ENCODE data around the gene RASAL2. TPM values are rescaled to one million over a fixed set of nuclear protein-coding genes. Genes with fewer than 3 reads are reported as not detected.

The RASAL2 gene
- total RNA-seq, 4 donors from 2014 or later: 17.9 to 27.3 (median 23.5) TPM

GRCh38 chr1:178266619-178267066 lies 172.7 kb downstream of the RASAL2 start:
- DNase-seq: no peak
- Histone ChIP-seq H3K9me3 (no peaks in the 10 kb centered on the region), H3K27ac (no peak overlapping the region), H3K27me3 (no peaks in the 10 kb centered on the region), H3K36me3 (no peaks in the 10 kb centered on the region), H3K4me3 (replicated peaks in 1 of 3) (no peak overlapping the region), H3K4me1 (peaks cover 13 to 30% of the 10 kb centered on the region in 2 donors)
- intact Hi-C loops (cut with DNase I): no loop called here
- TF ChIP-seq POLR2A (IDR thresholded peaks at IDR 0.05) (no peak), CTCF (IDR thresholded peaks at IDR 0.05) (no peak)
- 64 to 82% methylated on average over 4 of the region's 4 CpGs for WGBS, 2 donors

DNA sequence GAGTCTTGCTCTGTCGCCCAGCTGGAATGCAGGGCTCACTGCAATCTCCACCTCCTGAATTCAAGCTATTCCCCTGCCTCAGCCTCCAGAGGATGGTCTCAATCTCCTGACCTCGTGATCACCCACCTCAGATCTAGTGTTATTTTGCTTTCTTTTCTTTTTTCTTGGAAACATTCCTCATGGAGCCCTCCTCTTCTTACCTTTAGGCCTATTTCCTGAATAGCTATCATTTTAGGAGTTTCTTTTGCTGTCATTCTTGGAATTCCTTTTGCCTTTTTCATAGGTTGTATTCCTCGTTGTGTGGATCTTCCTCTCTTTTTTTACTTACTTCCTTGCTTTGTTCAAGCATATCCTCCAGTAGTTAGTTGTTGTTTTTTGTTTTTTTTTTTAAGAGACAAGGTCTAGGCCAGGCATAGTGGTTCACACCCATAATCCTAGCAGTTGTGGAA lies 173.8 kb downstream of the RASAL2 start:
- intact Hi-C loops (cut with DNase I): no loop called here
- no peak for TF ChIP-seq POLR2A (IDR thresholded peaks at IDR 0.05)
- TF ChIP-seq CTCF (IDR thresholded peaks at IDR 0.05): no peak
- WGBS, 2 donors: 19 to 38% methylated on average over 3 of the region's 3 CpGs
- Histone ChIP-seq H3K9me3 (no peaks in the 10 kb centered on the region), H3K36me3 (no peaks in the 10 kb centered on the region), H3K4me1 (peaks cover 7 to 27% of the 10 kb centered on the region in 2 donors), H3K4me3 (replicated peaks in 1 of 3) (no peak overlapping the region), H3K27me3 (no peaks in the 10 kb centered on the region), H3K27ac (peak overlapping the region in 2 of 3 donors; percentile 24 to 41)
- DNase-seq: peak; percentile 14 to 43

DNA sequence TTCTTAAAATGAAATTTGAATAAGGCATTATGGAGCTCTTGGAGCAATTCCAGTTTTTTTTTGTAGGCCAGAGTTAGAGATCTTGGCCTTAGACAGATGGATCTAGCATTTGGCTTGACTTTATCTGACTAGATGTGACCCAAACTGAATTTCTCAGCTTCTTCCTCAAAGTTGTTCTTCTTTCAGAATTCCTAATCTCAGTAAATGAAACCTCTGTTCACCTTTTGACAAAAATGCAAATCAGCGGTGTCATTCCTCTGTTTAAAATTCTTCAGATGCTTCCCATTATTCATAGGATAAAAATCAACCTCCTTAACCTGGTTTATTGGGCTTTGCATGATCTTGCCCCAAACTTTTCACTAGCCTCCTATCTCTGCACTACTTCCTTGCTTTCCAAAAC lies 177.6 kb downstream of the RASAL2 start:
- WGBS, 2 donors: 91 to 92% methylated on average over 1 of the region's 1 CpG
- intact Hi-C loops (cut with DNase I): loop anchor here (10.0 kb wide), 1 partner anchor 237 kb away; no protein-coding TSS in a partner anchor
- no peaks in the 10 kb centered on the region for H3K27me3 ChIP-seq
- H3K4me1 ChIP-seq: peaks cover 0 to 13% of the 10 kb centered on the region in 2 donors
- no peaks in the 10 kb centered on the region for H3K9me3 ChIP-seq
- DNase-seq: no peak
- no peak for TF ChIP-seq CTCF (IDR thresholded peaks at IDR 0.05)
- TF ChIP-seq POLR2A (IDR thresholded peaks at IDR 0.05): no peak
- no peak overlapping the region for H3K27ac ChIP-seq
- H3K36me3 ChIP-seq: no peaks in the 10 kb centered on the region
- H3K4me3 ChIP-seq (replicated peaks in 1 of 3): no peak overlapping the region

DNA sequence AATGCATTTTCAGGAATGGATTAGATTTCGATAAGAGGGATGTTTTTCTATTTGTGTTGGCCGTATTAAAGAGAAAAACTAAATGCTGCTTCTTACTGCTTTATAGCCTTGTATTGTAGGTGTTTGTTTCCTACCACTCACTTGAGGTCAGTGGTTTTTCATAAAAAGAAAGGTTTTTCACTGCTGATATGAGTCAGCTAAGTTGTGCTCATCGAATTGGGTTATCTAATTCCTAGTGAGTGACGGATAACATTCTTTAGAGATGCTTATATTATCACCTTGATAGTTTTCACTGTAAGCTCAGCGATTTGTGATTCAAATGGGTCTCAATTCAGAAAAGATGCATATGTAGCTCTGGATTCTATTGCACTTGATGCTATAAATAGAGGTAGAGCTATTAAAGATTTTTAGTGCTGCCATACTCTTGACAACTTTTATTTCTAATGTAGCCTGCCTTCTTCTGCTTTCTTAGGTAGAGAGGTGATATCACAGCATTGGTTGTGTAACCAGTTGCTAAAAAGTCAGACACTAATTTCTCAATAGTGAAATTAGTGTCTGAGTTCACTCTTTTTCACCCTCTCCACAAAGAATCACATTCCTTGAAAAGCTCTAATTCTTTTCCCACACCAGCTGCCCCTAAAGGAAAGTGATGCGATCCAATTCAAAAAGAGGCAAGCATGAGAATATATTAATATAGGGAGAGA lies 180.0 kb downstream of the RASAL2 start:
- H3K9me3 ChIP-seq: no peaks in the 10 kb centered on the region
- DNase-seq: no peak
- intact Hi-C loops (cut with DNase I): loop anchor here (10.0 kb wide), 1 partner anchor 239 kb away; no protein-coding TSS in a partner anchor
- WGBS, 2 donors: 87 to 90% methylated on average over 6 of the region's 6 CpGs
- H3K36me3 ChIP-seq: no peaks in the 10 kb centered on the region
- H3K4me1 ChIP-seq: peaks cover 0 to 4% of the 10 kb centered on the region in 2 donors
- no peaks in the 10 kb centered on the region for H3K27me3 ChIP-seq
- H3K4me3 ChIP-seq (replicated peaks in 1 of 3): no peak overlapping the region
- TF ChIP-seq POLR2A (IDR thresholded peaks at IDR 0.05) (no peak), CTCF (IDR thresholded peaks at IDR 0.05) (no peak)
- H3K27ac ChIP-seq: no peak overlapping the region

DNA sequence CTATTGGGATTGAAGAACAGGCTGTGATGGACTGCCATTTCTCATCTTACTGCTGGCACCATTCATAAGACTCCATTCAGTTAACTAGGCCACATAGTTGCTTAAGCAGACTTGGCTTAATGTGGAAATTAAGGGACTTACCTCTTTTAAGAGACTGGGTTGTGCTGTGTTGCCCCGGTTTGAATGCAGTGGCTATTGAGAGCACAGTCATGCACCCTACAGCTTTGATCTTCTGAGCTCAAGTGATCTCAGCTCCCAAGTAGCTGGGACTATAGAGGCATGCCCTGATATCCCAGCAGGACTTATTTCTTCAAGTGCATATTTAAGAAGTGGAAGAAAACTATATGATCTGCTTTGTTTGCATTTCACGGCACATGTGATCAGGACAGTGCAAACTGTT lies 181.1 kb downstream of the RASAL2 start:
- 75 to 80% methylated on average over 2 of the region's 2 CpGs for WGBS, 2 donors
- Histone ChIP-seq H3K4me1 (peaks cover 0 to 4% of the 10 kb centered on the region in 2 donors), H3K9me3 (no peaks in the 10 kb centered on the region), H3K4me3 (replicated peaks in 1 of 3) (no peak overlapping the region), H3K27ac (no peak overlapping the region), H3K36me3 (no peaks in the 10 kb centered on the region), H3K27me3 (no peaks in the 10 kb centered on the region)
- no peak for DNase-seq
- intact Hi-C loops (cut with DNase I): loop anchor here (10.0 kb wide), 1 partner anchor 240 kb away; no protein-coding TSS in a partner anchor
- TF ChIP-seq POLR2A (IDR thresholded peaks at IDR 0.05) (no peak), CTCF (IDR thresholded peaks at IDR 0.05) (no peak)

Data from thyroid gland (tissue), 4 donors.